GM11168 (cell line): ENCODE measurements around the gene ADAM33.

Source experiments
- in situ Hi-C: fragments of 300-500 bp; cut with MboI; formaldehyde crosslinking; loops from one replicate; pipeline ENCODE4 v1.12.0; 2022; ENCODE audit warnings: low sequenced_read_pairs; ENCODE audit not compliant: unreplicated experiment

The ADAM33 gene

GRCh38 chr20:3652676-3653596 lies 28.9 kb downstream of the ADAM33 start:
- in situ Hi-C loops: no loop called here

- in situ Hi-C loops: no loop called here
Observed at GRCh38 chr20:3652221-3652620, 29.6 kb downstream of the ADAM33 start.

GRCh38 chr20:3651204-3651962 lies 30.4 kb downstream of the ADAM33 start:
- in situ Hi-C loops: no loop called here

GRCh38 chr20:3648951-3649350 lies 32.9 kb downstream of the ADAM33 start:
- in situ Hi-C loops: no loop called here

GRCh38 chr20:3647473-3647872 lies 34.3 kb downstream of the ADAM33 start:
- in situ Hi-C loops: no loop called here

GRCh38 chr20:3646651-3647050 lies 35.2 kb downstream of the ADAM33 start:
- in situ Hi-C loops: no loop called here

- in situ Hi-C loops: no loop called here
Observed at GRCh38 chr20:3646067-3646440, 35.8 kb downstream of the ADAM33 start.

- in situ Hi-C loops: no loop called here
Observed at GRCh38 chr20:3645309-3646066, 36.3 kb downstream of the ADAM33 start.

GRCh38 chr20:3640259-3640658 lies 41.6 kb downstream of the ADAM33 start:
- in situ Hi-C loops: no loop called here

GRCh38 chr20:3635346-3635745 lies 46.5 kb downstream of the ADAM33 start:
- in situ Hi-C loops: no loop called here

GRCh38 chr20:3633913-3634478 lies 47.8 kb downstream of the ADAM33 start:
- in situ Hi-C loops: no loop called here

- in situ Hi-C loops: no loop called here
Observed at GRCh38 chr20:3632311-3633004, 49.4 kb downstream of the ADAM33 start.

- in situ Hi-C loops: no loop called here
Observed at GRCh38 chr20:3631534-3631933, 50.3 kb downstream of the ADAM33 start.

GRCh38 chr20:3630429-3630828 lies 51.4 kb downstream of the ADAM33 start:
- in situ Hi-C loops: no loop called here

- in situ Hi-C loops: no loop called here
Observed at GRCh38 chr20:3629893-3630292, 51.9 kb downstream of the ADAM33 start.

GRCh38 chr20:3628502-3629314 lies 53.1 kb downstream of the ADAM33 start:
- in situ Hi-C loops: no loop called here

- in situ Hi-C loops: no loop called here
Observed at GRCh38 chr20:3627476-3627875, 54.3 kb downstream of the ADAM33 start.

GRCh38 chr20:3622406-3622805 lies 59.4 kb downstream of the ADAM33 start:
- in situ Hi-C loops: no loop called here

GRCh38 chr20:3621111-3621510 lies 60.7 kb downstream of the ADAM33 start:
- in situ Hi-C loops: no loop called here
